GM13977 (cell line): ENCODE measurements around the gene TRIM66.

Source experiments
- DNase-seq: peaks from one replicate; pipeline ENCODE4 v3.0.0; 2012; ENCODE audit warnings: low spot score
- CTCF ChIP-seq: IDR thresholded peaks from 2 replicates; pipeline ENCODE4 v1.5.1; 2012; ENCODE audit warnings: mild to moderate bottlenecking, control low read depth; ENCODE audit not compliant: insufficient read depth; ENCODE audit errors: extremely low read depth, missing control alignments
- in situ Hi-C: fragments of 300-500 bp; cut with MboI; formaldehyde crosslinking; loops from one replicate; pipeline ENCODE4 v1.12.0; 2022; ENCODE audit warnings: low sequenced_read_pairs, low pct_unique_long_range_greater_than_20kb, mixed read lengths, inconsistent platforms; ENCODE audit not compliant: unreplicated experiment

Gene TRIM66

GRCh38 chr11:8693010-8693551 lies 10.6 kb upstream of the TRIM66 start:
- TF ChIP-seq CTCF: no peak
- in situ Hi-C loops: no loop called here
- no peak for DNase-seq

GRCh38 chr11:8692417-8692816 lies 10.0 kb upstream of the TRIM66 start:
- no peak for TF ChIP-seq CTCF
- no peak for DNase-seq
- in situ Hi-C loops: no loop called here

- in situ Hi-C loops: no loop called here
- DNase-seq: no peak
- TF ChIP-seq CTCF: no peak
Observed at GRCh38 chr11:8691601-8692000, 9.1 kb upstream of the TRIM66 start.

GRCh38 chr11:8690374-8691342 lies 8.2 kb upstream of the TRIM66 start:
- no peak for DNase-seq
- TF ChIP-seq CTCF: no peak
- in situ Hi-C loops: no loop called here

- TF ChIP-seq CTCF: no peak
- no peak for DNase-seq
- in situ Hi-C loops: no loop called here
Observed at GRCh38 chr11:8689726-8690255, 7.3 kb upstream of the TRIM66 start.

- DNase-seq: peak; percentile 93
- in situ Hi-C loops: no loop called here
- TF ChIP-seq CTCF: peak; percentile 36
Observed at GRCh38 chr11:8688414-8689362, 6.2 kb upstream of the TRIM66 start.
